ENCODE results near the gene MARCHF4. TPM values are rescaled to one million over a fixed set of nuclear protein-coding genes. Genes with fewer than 3 reads are reported as not detected.

MARCHF4 gene
- total and polyA plus RNA-seq, 9 of the 15 experiments (the other 6 are each of a cell fraction or from before 2014, with no cell fraction given) = 0.05 TPM; not detected in 8

DNA sequence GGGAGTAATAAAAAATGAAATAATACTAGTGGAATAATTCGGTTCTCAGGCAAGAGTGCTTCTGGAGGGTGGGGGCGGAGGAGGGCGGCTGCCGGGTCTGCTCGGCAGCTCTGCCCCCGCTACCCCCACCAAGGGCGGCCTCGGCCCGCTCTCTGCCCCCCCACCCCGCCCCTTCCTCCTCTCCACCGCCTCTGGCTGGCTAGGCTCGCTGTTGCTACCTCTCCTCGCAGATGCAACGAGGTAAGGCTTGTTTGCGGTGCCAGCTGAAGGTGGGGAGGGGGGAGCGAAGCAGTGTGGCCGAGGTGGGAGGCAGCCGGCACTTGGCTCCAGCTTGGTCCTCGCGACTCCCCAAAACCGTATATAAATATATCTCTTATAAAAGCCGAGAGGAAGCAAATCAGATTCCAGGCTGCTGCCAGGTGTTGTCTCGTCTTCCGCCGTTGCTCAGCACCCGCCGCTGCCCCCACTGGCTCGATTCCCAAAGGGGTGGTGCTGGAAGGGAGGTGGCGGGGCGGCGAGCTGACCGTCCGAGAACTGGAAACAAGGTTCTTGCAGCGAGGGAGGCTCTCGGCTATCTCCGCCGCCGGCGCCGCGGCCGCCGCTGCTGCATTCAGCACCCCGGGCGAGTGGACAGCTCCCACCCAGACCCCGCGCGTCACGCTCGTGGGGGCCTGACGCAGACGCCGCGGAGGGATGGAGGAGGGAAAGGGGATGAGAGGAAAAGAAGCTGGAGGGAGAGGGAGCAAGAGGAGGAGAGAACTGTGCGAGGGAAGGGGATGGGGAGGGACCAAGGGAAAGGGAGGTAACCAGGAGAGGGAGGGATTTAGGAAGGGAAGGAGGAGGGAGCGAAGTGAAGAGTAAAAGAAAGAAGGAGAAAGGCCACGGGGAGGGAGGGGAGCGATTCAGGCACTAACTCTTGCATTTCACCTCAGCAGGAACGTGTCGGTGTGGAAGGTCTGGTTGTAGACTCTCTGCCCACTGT, at the start of gene MARCHF4 (continued):
- TF ChIP-seq, protein P1, sequence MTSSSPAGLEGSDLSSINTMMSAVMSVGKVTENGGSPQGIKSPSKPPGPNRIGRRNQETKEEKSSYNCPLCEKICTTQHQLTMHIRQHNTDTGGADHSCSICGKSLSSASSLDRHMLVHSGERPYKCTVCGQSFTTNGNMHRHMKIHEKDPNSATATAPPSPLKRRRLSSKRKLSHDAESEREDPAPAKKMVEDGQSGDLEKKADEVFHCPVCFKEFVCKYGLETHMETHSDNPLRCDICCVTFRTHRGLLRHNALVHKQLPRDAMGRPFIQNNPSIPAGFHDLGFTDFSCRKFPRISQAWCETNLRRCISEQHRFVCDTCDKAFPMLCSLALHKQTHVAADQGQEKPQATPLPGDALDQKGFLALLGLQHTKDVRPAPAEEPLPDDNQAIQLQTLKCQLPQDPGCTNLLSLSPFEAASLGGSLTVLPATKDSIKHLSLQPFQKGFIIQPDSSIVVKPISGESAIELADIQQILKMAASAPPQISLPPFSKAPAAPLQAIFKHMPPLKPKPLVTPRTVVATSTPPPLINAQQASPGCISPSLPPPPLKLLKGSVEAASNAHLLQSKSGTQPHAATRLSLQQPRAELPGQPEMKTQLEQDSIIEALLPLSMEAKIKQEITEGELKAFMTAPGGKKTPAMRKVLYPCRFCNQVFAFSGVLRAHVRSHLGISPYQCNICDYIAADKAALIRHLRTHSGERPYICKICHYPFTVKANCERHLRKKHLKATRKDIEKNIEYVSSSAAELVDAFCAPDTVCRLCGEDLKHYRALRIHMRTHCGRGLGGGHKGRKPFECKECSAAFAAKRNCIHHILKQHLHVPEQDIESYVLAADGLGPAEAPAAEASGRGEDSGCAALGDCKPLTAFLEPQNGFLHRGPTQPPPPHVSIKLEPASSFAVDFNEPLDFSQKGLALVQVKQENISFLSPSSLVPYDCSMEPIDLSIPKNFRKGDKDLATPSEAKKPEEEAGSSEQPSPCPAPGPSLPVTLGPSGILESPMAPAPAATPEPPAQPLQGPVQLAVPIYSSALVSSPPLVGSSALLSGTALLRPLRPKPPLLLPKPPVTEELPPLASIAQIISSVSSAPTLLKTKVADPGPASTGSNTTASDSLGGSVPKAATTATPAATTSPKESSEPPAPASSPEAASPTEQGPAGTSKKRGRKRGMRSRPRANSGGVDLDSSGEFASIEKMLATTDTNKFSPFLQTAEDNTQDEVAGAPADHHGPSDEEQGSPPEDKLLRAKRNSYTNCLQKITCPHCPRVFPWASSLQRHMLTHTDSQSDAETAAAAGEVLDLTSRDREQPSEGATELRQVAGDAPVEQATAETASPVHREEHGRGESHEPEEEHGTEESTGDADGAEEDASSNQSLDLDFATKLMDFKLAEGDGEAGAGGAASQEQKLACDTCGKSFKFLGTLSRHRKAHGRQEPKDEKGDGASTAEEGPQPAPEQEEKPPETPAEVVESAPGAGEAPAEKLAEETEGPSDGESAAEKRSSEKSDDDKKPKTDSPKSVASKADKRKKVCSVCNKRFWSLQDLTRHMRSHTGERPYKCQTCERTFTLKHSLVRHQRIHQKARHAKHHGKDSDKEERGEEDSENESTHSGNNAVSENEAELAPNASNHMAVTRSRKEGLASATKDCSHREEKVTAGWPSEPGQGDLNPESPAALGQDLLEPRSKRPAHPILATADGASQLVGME (CRISPR knock-in tag; IDR thresholded peaks at IDR 0.05) = no peak
- TF ChIP-seq GATA2 (CRISPR knock-in tag; IDR thresholded peaks at IDR 0.05) = 0 out of 2 replicates have a peak, but pooled peaks have one; percentile 21
- TF ChIP-seq, protein P2, sequence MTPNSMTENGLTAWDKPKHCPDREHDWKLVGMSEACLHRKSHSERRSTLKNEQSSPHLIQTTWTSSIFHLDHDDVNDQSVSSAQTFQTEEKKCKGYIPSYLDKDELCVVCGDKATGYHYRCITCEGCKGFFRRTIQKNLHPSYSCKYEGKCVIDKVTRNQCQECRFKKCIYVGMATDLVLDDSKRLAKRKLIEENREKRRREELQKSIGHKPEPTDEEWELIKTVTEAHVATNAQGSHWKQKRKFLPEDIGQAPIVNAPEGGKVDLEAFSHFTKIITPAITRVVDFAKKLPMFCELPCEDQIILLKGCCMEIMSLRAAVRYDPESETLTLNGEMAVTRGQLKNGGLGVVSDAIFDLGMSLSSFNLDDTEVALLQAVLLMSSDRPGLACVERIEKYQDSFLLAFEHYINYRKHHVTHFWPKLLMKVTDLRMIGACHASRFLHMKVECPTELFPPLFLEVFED (CRISPR knock-in tag; conservative IDR thresholded peaks at IDR 0.05) = peak; percentile 67; the same call in 1 of the 2 replicates
- peak; percentile 80 for TF ChIP-seq PCBP1 (IDR thresholded peaks at IDR 0.05; ENCODE audit: low read depth, low read length, poor library complexity, severe bottlenecking)
- 0 out of 4 replicates have a peak, but pooled peaks of 1 of the 2 experiments have one; percentile 26 for TF ChIP-seq NRF1 (conservative IDR thresholded peaks at IDR 0.05 in 1 of 2, IDR thresholded peaks at IDR 0.05 in 1 of 2)
- no peak for TF ChIP-seq ZNF436 (CRISPR knock-in tag; IDR thresholded peaks at IDR 0.05)
- peak; percentile 90 for TF ChIP-seq OTX1 (CRISPR knock-in tag; IDR thresholded peaks at IDR 0.05)
- TF ChIP-seq RB1 (IDR thresholded peaks at IDR 0.05; ENCODE audit: low read depth) = peak; percentile 34; the same call in 1 of the 2 replicates
- TF ChIP-seq FOXP1 (CRISPR knock-in tag; IDR thresholded peaks at IDR 0.05) = peak; percentile 90; the same call in 1 of the 2 replicates
- TF ChIP-seq HLTF (IDR thresholded peaks at IDR 0.05) = 0 out of 2 replicates have a peak, but pooled peaks have one; percentile 38

All from K562 (cell line).